Measurements from ENCODE around the gene ALK. TPM values are rescaled to one million over a fixed set of nuclear protein-coding genes. Genes with fewer than 3 reads are reported as not detected.

The ALK gene
- total and polyA plus RNA-seq, 2 experiments from 2014 or later: 0.35 TPM; not detected in 1

- H3K9me2 ChIP-seq (ENCODE audit: insufficient read depth): peaks cover 15% of the 10 kb centered on the region; the same call in 1 of the 2 replicates
- H3F3A ChIP-seq (replicated peaks; ENCODE audit: low read depth): no peaks in the 10 kb centered on the region
- H4K20me1 ChIP-seq (replicated peaks; ENCODE audit: insufficient read depth): no peaks in the 10 kb centered on the region
- no peak overlapping the region for H3K4me3 Mint-ChIP-seq
- H3K27ac ChIP-seq (ENCODE audit: low read depth): no peak overlapping the region
- H3K4me3 ChIP-seq: no peak overlapping the region
- no peak overlapping the region for H3K4me2 ChIP-seq
- no peak for ATAC-seq
- H3K27me3 ChIP-seq (ENCODE audit: insufficient read depth): no peaks in the 10 kb centered on the region
- H3K4me1 ChIP-seq (ENCODE audit: insufficient read depth): no peaks in the 10 kb centered on the region
- no peak overlapping the region for H3K27ac Mint-ChIP-seq
- no peak for TF ChIP-seq EZH2phosphoT487 (IDR thresholded peaks at IDR 0.05; ENCODE audit: unreplicated experiment)
- TF ChIP-seq EZH2 (IDR thresholded peaks at IDR 0.05; ENCODE audit: low read depth, unreplicated experiment): no peak
- TF ChIP-seq, protein P1, sequence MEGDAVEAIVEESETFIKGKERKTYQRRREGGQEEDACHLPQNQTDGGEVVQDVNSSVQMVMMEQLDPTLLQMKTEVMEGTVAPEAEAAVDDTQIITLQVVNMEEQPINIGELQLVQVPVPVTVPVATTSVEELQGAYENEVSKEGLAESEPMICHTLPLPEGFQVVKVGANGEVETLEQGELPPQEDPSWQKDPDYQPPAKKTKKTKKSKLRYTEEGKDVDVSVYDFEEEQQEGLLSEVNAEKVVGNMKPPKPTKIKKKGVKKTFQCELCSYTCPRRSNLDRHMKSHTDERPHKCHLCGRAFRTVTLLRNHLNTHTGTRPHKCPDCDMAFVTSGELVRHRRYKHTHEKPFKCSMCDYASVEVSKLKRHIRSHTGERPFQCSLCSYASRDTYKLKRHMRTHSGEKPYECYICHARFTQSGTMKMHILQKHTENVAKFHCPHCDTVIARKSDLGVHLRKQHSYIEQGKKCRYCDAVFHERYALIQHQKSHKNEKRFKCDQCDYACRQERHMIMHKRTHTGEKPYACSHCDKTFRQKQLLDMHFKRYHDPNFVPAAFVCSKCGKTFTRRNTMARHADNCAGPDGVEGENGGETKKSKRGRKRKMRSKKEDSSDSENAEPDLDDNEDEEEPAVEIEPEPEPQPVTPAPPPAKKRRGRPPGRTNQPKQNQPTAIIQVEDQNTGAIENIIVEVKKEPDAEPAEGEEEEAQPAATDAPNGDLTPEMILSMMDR (conservative IDR thresholded peaks at IDR 0.05; ENCODE audit: low read depth in 2 of 2): no peak
- no peak for TF ChIP-seq REST (IDR thresholded peaks at IDR 0.05; ENCODE audit: unreplicated experiment)
- TF ChIP-seq POLR2AphosphoS5 (IDR thresholded peaks at IDR 0.05; ENCODE audit: low read depth): no peak
- TF ChIP-seq NANOG (IDR thresholded peaks at IDR 0.05; ENCODE audit: borderline replicate concordance): no peak
- no peak for TF ChIP-seq ZNF331 (CRISPR knock-in tag; IDR thresholded peaks at IDR 0.05; ENCODE audit: low read depth)
- TF ChIP-seq ZNF114 (CRISPR knock-in tag; IDR thresholded peaks at IDR 0.05): no peak
- no peak for TF ChIP-seq ETS1 (IDR thresholded peaks at IDR 0.05)
- TF ChIP-seq ZNF462 (CRISPR knock-in tag; IDR thresholded peaks at IDR 0.05): no peak
- TF ChIP-seq JUNB (IDR thresholded peaks at IDR 0.05; ENCODE audit: unreplicated experiment): no peak
- no peak for TF ChIP-seq CREB1 (CRISPR knock-in tag; IDR thresholded peaks at IDR 0.05; ENCODE audit: low read depth)
- TF ChIP-seq STAT1 (IDR thresholded peaks at IDR 0.05; ENCODE audit: unreplicated experiment): no peak
- no peaks in the 10 kb centered on the region for H3K79me2 ChIP-seq (replicated peaks; ENCODE audit: insufficient read depth)
- peaks cover 16% of the 10 kb centered on the region for H3K9me3 Mint-ChIP-seq
- H3K36me3 ChIP-seq (ENCODE audit: insufficient read depth): no peaks in the 10 kb centered on the region
- no peak for DNase-seq (ENCODE audit: low spot score)
- H3K27me3 Mint-ChIP-seq (ENCODE audit: insufficient read depth, low read depth, poor library complexity): peaks cover 4% of the 10 kb centered on the region
- no peak overlapping the region for H2AFZ ChIP-seq
- no peaks in the 10 kb centered on the region for H3K36me3 Mint-ChIP-seq (ENCODE audit: low read depth)
- no peaks in the 10 kb centered on the region for H3K4me1 Mint-ChIP-seq
Observed at GRCh38 chr2:29689666-29690065, 231.7 kb downstream of the ALK start.
